ENCODE data around the gene CFAP100.

The CFAP100 gene

DNA sequence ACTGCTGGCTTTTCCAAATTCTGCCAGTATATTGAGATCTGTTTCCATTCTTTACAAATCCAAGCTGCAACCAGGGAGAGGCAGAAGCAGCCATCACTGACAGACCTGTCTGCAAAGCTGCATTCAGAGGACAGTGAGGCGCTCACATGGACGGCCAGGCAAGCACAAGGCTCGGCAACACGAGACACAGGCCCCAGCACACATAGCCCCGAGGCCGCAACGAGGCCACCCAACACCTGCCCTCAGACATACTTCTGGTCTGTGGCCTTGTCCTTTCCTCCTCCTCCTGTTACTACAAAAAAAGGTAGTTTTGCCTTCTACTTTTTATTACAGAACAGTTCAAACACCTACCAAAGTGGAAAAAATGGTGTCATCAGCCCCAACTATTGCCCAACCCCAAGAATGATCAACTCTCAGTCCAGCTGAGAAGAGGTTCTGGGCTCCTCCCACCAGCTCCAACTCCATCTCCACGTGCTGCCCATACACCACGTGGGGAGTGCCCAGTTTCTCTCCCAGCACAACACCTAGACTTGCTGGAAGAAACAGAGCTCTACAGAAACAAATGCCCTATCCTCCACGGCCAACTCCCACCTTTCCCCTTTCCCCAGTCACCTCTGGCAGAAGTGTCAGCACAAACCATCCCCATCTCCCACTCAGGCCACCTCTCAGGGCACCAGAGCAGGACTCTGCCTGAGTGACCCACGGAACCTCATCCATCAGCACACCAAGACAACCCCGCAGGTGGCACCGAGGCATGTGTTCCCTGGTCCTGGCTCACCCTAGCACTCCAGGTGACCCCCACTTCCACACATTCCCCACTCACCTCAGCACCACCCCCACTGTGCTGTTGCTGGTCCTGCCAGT lies 73.6 kb downstream of the CFAP100 start:
- DNase-seq (ENCODE audit: insufficient read length, low spot score) (no peak), FAIRE-seq (no peak)
- TF ChIP-seq, protein P1, sequence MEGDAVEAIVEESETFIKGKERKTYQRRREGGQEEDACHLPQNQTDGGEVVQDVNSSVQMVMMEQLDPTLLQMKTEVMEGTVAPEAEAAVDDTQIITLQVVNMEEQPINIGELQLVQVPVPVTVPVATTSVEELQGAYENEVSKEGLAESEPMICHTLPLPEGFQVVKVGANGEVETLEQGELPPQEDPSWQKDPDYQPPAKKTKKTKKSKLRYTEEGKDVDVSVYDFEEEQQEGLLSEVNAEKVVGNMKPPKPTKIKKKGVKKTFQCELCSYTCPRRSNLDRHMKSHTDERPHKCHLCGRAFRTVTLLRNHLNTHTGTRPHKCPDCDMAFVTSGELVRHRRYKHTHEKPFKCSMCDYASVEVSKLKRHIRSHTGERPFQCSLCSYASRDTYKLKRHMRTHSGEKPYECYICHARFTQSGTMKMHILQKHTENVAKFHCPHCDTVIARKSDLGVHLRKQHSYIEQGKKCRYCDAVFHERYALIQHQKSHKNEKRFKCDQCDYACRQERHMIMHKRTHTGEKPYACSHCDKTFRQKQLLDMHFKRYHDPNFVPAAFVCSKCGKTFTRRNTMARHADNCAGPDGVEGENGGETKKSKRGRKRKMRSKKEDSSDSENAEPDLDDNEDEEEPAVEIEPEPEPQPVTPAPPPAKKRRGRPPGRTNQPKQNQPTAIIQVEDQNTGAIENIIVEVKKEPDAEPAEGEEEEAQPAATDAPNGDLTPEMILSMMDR (IDR thresholded peaks at IDR 0.05; ENCODE audit: insufficient read depth, missing control alignments): no peak

DNA sequence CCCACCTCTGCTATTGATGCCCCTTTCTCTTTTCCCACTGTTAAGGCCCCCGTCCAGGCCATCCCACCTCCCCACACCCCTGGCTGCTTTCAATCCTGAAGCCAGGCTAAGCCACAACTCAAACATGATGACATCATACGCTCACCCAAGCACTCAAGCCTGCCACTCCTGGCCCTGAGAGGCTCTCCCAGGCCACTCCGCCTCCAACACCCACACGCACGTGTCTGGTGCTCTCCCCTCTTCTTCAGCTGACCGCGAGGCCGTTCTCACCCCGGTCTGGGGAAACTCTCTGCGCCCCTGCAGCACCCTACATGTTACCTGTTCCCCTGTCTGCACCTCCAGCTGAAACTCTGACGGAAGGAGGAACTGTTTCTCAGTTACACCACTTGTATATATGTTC lies 74.8 kb downstream of the CFAP100 start:
- TF ChIP-seq, protein P1 (IDR thresholded peaks at IDR 0.05; ENCODE audit: insufficient read depth, missing control alignments): no peak
- DNase-seq (ENCODE audit: insufficient read length, low spot score) (no peak), FAIRE-seq (no peak)

DNA sequence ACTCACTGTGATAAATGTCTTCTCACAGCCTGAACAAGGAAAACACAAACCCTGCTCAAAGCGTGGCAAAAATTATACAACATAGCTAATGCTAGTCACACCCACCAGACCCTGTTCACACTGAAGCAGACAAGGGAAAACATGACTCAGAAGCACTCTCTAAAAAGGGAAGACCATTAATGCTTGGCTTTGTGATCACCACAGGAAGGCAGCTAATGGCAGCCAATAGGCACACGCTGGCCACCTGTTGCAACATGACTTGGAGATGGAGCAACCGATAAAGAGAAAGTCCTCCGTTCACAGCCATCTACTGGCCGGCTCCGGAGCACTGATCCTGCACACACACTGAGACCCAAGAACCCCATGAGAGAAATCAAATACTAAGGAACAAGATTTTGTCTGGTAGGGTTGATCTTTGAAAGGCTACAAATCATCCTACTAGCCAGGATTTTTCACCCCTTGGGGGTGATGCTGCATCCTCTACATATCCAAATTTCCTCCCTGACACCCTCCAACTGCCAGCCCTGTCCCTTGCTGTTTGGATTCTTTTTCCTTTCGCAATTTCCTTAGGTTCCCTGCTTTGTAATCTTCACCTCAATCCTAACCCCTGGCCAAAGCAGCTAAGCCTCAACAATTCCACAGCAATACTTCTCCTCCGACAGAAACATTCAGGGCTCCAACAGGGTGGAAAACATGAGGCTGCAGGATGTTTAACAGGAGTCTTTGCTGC lies 77.7 kb downstream of the CFAP100 start:
- TF ChIP-seq, protein P1 (IDR thresholded peaks at IDR 0.05; ENCODE audit: insufficient read depth, missing control alignments): no peak
- FAIRE-seq (no peak), DNase-seq (ENCODE audit: insufficient read length, low spot score) (no peak)

DNA sequence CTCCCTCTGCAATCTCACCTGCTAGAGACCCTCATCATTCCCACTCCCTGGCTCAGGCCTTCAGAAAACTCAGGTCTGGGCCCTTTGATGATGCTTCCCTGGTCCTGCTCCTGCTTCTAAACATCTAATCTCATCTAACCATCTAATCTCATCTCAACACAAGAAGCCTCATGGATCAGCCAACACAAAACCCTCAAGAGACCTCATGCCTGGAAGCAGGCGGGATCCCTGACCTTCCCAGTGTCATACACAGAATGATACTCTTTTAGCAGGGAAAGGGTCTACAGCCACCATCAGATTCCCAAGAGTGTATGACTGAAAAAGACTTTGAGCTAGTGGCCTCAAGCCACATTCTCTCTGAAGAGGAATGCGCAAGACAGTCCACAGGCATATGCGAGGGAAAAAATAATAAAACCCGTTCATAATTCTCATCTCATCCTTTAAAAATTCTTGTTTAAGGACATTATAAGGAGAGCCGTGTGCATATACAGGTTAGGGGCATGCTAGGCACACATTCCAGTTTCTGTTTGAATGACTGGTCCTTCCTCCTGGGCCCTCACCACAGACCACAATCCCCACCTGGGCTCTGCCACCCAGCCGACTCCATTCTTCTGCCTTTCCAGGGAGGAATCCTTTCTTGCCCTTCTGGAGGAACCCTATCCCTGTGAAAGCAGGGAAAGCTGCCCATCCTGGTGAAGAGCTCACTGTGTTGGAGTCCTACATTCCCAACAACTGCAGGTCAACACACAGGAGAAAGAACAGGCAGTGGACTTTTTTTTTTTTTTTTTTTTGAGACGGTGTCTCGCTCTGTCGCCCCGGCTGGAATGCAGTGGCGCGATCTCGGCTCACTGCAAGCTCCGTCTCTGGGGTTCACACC lies 78.8 kb downstream of the CFAP100 start:
- DNase-seq (ENCODE audit: insufficient read length, low spot score) (no peak), FAIRE-seq (no peak)
- TF ChIP-seq, protein P1 (IDR thresholded peaks at IDR 0.05; ENCODE audit: insufficient read depth, missing control alignments): no peak

DNA sequence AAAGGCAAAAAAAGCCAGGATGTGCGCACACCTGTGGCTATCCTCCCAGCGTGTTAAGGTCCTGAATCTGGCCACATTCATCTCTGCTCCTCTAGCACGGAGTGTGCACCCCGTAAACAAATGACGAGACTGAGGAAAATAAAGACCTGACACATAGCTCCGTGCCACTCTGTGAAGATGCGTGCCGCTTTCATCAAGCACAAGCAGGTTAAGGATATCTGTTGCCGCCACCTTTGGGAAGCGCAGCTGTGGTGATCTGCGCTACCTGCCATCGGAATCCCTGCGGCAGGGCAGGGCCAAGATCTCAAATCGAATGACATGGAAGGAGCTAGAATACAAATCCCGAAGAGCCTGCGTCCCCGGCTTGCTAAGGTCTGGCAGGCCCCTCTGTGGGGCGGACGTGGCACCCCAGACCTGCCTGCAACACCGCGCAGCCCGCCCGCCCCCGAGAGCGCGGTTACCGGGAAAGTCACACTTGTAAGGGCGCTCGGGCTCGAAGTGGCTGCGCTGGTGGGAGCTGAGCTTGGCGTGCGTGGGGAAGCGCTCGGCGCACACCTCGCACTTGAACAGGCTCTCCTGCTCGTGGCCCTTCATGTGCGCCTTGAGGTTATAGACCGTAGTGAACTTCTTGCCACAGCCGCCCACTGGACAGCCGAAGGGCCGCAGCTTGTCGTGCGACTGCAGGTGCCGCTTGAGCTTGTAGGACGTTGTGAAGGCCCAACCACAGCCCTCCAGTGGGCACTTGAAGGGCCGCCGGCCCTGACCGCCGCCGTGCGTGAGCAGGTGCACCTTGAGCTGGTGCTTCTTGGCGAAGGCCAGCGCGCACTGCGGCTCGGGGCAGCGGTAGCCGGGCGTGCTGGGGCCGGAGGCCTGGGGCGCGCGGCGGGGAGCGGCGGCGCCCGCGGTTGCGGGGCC lies 80.0 kb downstream of the CFAP100 start:
- FAIRE-seq: no peak
- TF ChIP-seq, protein P1 (IDR thresholded peaks at IDR 0.05; ENCODE audit: insufficient read depth, missing control alignments): no peak
- DNase-seq (ENCODE audit: insufficient read length, low spot score): no peak

DNA sequence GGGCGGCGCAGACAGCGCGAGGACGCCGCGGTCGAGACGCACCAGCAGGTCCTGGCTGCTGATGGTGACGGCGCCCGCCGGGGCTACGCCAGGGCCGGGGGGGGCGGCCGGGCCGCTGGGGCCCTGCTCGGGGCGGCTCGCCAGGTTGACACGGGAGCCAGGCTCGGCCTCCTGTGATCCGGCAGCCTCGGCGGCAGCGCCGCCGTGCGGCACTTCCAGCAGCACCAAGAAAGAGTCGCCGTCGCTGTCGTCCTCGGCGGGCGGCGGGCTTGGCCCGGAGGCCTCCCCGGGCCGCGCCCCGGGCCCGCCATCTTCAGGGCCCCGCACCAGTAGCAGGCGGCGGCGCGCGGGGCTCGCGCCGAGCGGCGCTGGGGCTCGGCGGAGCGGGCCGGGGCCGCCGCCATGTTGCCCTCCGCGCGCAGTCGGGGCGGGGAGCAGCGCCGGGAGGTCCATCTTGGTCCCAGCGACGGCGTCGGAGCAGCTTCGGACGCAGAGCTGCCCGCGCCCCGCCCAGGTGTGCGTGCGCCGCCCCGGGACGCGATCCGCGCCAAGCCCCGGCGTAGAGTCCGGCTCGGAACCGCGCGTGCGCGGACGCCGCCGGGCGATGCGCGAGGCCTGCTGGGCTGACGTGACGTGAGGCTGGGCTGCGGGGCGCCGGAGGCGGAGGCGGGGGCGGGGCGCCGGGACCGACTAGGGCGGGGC lies 80.9 kb downstream of the CFAP100 start, which contains the start of gene ZXDC:
TSS of gene ZXDC (minus strand) at position 479 of the 702 bp plus-strand sequence. CDS start at position 453, 26 bp downstream.
- DNase-seq (ENCODE audit: insufficient read length, low spot score) (peak; percentile 98), FAIRE-seq (no peak)
- TF ChIP-seq, protein P1 (IDR thresholded peaks at IDR 0.05; ENCODE audit: insufficient read depth, missing control alignments): peak; percentile 22

Measured in D721Med (cell line).